ENCODE results near the gene SUCO. TPM values are rescaled to one million over a fixed set of nuclear protein-coding genes. Genes with fewer than 3 reads are reported as not detected.

Gene SUCO
- total RNA-seq, 1 donor from 2014 or later, result 30.2 TPM

- no peak overlapping the region for H3K4me3 ChIP-seq (ENCODE audit: low read depth, low read length)
- no peak for TF ChIP-seq CTCF (conservative IDR thresholded peaks at IDR 0.05; ENCODE audit: low read depth, low read length)
- no peak for DNase-seq (ENCODE audit: low read depth)
These were observed 34.8 kb downstream of the SUCO start for GRCh38 chr1:172567720-172568119.

- DNase-seq (ENCODE audit: low read depth), result no peak
- no peak for TF ChIP-seq CTCF (conservative IDR thresholded peaks at IDR 0.05; ENCODE audit: low read depth, low read length)
- H3K4me3 ChIP-seq (ENCODE audit: low read depth, low read length), result no peak overlapping the region
These were observed 41.1 kb downstream of the SUCO start for GRCh38 chr1:172574080-172574479.

GRCh38 chr1:172578586-172578985 is 45.6 kb downstream of the SUCO start:
- H3K4me3 ChIP-seq (ENCODE audit: low read depth, low read length), result no peak overlapping the region
- DNase-seq (ENCODE audit: low read depth), result no peak
- TF ChIP-seq CTCF (conservative IDR thresholded peaks at IDR 0.05; ENCODE audit: low read depth, low read length), result no peak

GRCh38 chr1:172581273-172581672 is 48.3 kb downstream of the SUCO start:
- DNase-seq (ENCODE audit: low read depth), result no peak
- TF ChIP-seq CTCF (conservative IDR thresholded peaks at IDR 0.05; ENCODE audit: low read depth, low read length), result no peak
- H3K4me3 ChIP-seq (ENCODE audit: low read depth, low read length), result no peak overlapping the region

GRCh38 chr1:172581779-172582178 is 48.8 kb downstream of the SUCO start:
- H3K4me3 ChIP-seq (ENCODE audit: low read depth, low read length), result no peak overlapping the region
- no peak for DNase-seq (ENCODE audit: low read depth)
- TF ChIP-seq CTCF (conservative IDR thresholded peaks at IDR 0.05; ENCODE audit: low read depth, low read length), result no peak

GRCh38 chr1:172582889-172583288 is 49.9 kb downstream of the SUCO start:
- H3K4me3 ChIP-seq (ENCODE audit: low read depth, low read length), result no peak overlapping the region
- TF ChIP-seq CTCF (conservative IDR thresholded peaks at IDR 0.05; ENCODE audit: low read depth, low read length), result peak; percentile 21
- DNase-seq (ENCODE audit: low read depth), result no peak

- TF ChIP-seq CTCF (conservative IDR thresholded peaks at IDR 0.05; ENCODE audit: low read depth, low read length), result no peak
- DNase-seq (ENCODE audit: low read depth), result no peak
- H3K4me3 ChIP-seq (ENCODE audit: low read depth, low read length), result no peak overlapping the region
These were observed 52.4 kb downstream of the SUCO start for GRCh38 chr1:172585348-172585747.

All from epithelial cell of proximal tubule (primary cell).